Epidermal melanocyte (primary cell): ENCODE results near the gene FCHSD1.

Experiments
- DNase-seq: peaks from one replicate; pipeline ENCODE4 v3.0.0; 2011; ENCODE audit warnings: low spot score; ENCODE audit not compliant: insufficient read length

FCHSD1 gene

DNA sequence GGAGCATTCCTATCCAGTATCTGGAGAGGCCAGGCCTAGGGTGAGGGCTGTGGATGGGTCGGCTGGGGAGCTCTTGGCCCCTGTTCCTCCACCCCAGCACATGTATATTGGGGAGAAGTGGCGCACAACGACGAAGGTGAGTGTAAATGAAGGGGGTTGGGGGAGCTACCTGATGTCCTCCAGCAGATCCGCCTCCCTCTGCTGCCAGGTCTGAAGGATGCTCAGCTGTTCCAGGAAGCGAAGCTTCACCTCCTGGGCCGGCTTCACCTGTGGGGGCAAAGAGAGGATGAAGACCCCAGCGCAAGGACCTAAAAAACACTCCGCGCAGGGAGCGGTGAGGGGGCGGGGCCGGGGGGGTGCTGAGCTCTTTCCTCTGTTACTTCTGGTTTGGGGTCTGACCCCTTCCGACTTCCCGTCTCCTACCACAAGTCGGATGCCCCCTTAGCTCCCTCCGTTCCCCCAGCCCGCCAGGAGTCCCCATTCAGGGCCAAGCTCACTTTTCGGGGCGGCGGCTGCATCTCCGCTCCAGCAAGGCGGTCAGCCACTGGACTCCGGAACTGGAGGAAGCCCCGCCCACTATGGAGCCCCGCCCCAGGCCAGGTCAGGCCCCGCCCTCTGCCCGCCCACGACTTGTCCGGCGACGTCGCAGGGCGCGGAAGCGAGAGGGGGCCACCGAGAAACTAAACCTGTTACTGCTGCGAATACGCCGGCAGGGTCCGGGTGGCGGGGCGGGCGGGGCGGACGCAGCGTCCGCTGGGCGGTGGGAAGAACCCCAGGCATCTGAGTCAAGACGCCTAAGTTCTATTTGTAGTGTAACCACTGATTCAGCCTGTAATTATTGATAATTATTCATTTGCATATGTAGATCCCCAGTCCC lies at the start of gene FCHSD1:
FCHSD1 (minus strand) TSS at position 568 of the 877 bp plus-strand sequence; CDS start at position 518, 50 bp downstream.
- peak; percentile 97 for DNase-seq

DNA sequence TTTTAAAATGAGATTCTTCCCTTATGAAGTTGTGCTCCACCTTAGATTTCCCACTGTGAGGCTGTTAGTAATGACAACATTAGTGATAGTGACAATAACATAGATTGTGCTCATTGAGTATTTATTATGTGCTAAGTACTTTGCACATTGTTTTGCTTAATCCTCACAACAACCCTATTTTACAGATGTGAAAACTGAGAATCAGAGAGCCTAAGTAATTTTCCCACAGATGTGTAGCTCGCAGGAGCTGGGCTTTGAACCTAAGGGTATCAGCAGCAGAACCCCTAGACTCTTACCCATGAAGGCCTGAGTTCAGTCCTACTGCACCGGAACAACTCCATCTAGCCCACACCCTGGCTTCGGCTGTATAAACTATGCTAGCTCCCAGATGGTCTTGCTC lies 46.4 kb upstream of the FCHSD1 start:
- DNase-seq, result no peak

DNA sequence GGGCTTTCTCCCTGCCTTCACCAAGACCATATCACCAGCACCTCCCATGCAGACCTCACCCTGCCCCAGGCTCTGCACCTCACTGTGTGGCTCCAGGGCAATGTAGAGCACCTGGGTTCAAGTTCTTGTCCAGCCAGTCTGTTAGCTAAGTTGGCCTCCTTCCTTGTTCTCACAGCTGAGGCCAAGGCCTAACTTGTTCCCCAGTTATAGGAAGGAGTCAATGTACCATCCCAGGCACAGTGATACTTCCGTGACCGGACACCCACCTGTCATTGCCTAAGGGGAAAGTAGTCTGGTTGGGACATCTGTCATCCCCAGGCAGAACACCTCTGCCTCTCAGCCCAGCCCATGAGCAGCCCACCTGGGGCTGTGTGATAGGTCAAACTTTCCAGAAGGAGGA lies 45.2 kb upstream of the FCHSD1 start:
- no peak for DNase-seq

DNA sequence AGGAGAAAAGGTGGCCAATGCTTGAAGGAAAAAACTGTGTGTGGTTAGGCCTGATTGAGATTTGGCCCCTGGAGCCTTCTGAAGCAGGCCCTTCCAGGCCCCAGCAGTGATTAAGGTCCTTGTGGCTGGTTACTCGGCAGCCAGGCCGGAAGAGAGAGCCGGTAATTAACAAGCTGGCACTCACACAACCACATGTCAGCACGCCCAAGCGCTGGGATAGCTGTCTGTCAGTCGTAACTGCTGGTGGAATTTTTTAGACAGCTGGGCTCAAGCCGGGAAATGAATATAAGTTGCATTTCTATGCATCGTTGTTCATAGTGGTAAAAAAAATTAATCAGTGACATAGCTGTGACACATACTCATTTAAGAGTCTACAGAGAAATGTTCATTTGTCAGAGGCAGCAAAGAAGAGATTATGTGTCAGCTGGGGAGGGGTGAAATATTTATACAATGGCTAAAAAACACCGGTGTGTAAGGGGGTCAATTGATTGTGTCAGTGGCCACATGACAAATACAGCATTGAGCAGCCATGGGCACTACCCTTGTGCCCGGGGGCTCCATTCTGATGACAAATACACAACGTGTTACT lies 44.5 kb upstream of the FCHSD1 start:
- DNase-seq, result peak; percentile 33

DNA sequence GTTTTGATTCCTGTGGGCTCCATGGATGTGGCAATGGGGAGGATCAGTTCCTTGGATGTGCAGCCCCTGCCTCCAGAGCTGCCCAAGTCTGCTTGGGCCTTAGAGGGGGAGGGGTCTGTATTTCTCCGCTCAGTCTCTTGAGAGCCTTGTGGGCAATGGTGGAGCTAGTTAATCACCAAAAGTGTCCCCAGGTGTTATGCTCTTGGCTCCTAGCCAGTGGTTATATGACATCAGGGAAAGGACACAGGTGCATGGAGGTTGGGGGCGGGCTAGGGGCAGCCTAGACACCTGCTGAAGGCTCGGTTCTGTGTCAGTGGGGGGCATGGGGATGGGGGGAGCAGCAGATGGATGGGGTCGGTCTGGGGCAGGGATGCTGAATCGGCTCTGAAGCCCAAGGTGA lies 43.3 kb upstream of the FCHSD1 start:
- DNase-seq, result no peak

DNA sequence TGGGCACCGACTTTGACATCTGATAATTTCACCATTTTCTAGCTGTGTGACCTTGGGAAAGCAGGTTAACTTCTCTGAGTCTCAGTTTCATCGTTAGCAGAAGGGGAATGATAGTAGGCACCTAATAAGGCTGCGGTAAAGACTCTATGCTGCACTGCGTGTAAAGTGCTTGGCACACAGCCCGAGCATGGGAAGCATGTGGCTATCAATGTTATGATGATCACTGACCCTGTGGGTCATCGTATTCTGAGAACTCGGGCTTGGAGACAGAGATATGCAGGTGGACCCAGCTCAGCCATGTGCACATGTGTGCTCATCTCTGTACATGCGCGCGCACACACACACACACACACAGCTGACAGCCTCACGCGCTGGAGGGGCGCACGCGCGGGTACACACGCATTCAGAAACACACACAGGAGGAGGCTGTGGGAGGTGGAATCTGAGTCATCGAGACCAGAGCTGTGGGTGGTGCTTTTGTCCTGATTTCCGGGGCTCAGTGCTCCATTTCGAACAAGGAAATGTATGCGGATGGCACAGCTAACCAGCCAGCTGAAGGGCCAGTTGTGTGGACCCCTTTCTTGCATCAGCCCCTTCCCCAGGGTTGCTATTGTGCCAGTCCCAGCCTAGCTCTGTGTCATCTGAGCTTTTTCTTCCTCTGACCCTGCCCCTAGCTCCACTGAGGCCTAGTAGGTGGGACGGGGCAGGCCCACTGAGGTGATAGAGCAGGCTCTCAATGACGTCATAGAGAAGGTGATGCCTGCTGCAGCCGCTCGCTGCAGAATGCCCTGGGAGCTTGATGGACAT lies 41.9 kb upstream of the FCHSD1 start:
- no peak for DNase-seq

DNA sequence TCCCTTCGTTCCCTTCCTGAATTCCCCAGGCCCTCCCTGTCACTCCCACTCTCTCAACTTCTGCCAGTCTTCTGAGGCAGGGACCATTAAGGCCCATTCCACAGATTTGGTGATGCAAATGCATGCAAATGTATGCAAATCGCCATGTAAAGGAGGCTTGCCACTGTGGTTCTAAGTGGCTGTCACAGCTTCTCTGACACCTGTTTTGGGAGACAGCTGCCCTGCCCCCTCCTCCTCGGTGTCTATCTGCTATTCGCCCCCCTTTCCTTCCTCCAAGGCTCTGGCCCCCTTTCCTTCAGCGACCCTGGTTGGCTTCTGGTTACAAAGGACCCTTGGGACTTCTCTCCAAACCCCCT lies 41.3 kb upstream of the FCHSD1 start:
- DNase-seq, result no peak

DNA sequence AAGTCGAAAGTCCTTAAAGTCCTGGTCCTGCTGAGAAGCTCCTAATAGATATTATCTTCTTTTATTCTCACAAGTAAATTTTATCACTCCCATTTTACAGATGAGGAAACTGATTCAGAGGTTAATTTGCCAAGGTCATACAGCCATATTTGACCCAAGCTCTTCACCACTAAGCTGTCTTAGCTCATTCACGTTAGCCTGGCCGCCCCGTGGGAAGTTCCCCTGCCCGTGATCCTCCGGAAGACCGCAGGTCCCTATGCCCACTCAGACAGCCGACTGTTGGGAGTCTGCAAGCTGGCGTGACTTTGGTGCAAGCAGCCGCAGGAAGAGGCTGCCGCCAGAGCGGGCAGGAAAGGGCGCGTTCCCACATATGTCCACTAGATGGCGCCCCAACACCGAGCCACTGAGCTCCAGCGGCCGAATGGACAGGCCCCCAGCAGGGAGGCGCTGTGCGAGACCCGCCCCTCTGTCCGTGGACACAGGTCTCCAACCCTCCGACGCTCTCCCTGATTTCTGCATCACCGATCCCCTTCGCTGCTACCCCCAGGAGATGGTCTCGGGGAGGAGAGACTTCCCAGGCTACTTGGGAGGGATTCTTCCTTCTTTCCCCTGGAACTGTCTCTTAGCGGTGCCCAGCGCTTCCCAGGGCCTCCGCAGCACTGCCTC lies 40.8 kb upstream of the FCHSD1 start:
- peak; percentile 55 for DNase-seq

DNA sequence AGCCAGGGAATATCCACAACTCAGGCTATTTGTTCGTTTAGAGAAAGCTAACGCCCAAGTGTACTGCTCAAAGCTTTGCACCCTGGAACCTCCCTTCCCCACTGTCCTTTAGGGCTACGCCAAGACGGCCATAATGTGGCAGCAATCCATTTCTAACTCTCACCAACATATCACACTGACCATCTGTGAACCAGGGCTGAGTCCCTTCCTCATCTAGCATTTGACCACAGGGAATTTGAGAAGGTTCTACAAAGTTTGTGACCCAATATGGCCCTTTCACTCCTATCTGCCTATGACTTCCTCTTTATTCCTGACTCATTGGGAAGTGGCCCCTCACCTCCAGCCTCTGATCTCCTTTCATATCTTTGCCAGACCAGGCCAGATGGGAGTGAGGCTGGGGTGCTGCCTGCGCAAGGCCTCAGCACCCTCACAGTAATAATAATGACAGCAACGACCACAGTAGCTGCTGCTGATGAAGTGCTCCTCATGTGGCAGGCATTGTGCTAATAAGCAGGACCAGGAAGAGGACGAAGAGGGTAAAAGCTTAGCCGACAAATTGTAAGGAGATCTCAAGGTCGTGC lies 40.2 kb upstream of the FCHSD1 start:
- no peak for DNase-seq

DNA sequence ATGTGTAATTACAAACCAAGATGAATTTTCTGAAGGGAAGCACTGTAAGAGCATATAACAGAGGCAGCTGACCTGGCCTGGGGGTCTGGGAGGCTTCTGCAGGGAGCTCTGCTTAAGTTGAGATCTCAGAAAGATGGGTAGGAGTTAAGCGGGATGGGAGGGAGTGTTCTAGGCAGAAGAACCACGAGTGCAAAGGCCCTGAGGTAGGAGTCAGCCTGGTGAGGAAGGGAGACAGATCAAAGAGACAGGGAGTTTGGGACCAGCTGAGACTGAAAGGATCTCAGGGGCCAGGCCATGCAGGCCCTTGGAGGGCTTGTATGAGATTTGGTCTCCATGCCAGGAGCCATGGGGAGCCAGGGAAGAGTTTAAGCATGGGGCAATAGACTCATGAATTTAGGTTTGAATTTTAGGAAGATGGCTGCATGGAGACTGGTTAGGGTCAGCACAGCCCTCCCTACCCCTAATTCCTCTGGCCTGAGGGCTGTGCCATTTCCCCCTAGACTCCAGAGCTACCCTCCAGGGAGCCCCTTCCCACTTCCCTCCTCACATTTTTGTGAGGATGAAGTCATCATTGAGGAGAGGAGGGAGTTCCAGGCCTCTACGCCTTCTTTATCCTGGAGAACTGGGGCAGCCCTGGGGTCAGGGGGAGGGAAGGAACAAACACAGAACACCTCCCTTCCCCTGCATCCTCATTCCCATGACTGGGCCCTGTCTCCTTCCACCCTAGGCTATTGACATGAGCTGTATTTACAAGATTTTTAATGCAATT lies 35.6 kb upstream of the FCHSD1 start:
- no peak for DNase-seq

DNA sequence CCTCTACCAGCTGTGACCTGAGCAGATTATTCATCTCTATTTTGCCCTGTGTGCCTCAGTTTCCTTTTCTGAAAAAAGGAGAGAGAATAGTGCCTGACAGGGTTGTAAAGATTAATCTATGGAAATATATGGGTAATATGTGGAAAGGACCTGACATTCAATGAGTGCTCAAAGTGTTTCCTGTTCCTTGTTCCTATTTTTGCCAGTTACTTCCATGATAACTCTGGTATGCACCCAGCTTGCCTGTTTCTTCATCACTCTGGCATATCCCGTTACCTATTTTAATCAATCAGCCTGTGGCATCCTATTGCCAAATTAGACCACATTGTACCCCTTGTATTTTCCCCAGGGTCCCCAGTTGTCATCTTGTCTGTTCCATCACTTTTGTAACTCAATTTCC lies 34.4 kb upstream of the FCHSD1 start:
- no peak for DNase-seq

DNA sequence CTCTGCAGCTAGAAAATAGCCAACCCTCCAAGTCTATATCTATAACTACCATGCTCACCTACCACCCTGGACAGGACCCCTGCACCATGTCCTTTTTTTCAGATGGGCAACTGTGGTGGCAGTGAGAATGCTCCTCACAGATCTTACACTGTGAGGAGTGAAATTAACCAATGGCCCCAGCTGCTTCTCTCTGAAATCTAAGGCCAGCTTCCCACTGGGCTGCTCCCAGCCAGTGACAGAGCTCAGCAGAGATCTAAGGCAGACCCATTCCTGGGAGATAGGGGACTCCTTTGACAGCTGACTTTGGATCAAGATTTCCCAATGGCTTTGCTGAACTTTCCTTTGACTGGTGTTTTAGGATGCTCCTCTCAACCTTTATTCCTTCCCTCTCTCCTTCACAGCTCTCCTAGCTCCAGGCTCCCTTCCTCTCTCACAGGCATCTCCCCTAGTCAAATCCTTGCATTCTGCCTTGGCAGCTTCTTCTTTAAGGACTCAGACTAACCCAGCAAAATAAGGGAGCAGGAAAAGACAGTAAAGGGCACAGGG lies 32.5 kb upstream of the FCHSD1 start:
- no peak for DNase-seq

DNA sequence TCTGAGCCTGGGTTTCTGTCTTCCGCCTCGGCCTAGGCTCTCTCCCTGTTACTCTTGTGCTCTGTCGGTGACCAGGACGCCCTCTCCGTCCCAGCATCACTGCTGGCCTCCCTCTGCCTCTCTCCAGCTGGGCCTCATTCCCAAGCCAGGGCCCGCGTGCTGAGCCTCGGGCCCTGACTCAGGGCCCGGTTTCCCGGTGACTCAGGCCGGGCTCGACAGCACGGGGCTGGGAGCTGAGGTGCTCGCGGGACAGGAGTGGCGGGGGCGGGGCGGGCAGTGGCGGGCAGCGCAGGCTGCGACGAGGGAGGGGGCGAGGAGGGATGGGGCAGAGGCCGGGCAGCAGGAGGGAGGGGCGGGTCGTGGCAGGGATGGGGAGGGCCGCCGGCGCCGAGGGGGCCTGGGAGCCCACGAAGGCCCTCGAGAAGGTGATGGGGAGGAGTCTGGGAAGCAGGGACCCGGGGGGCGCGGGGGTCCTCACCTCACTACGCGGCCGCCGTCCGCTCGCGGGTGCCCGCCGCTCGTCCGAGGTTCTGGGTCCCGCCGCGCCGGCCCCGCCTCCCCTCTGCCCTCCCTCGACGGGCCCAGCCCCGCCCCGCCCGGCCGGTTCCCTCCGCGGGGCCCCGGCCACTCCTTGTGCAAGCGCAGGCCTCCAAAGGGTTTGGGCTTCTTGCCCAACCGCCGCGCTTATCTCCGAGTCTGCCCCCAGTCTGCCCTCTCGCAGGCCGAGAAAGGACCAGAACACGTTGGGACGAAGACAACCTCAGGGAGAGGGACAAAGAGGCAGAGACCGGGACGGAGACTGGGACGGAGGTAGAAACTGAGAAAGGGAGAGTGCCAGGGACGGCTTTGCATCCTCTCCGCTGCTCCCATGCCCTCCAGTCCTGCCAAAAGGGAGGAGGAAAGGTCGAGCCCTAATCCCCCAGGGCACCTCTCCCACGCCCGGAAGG lies 30.8 kb upstream of the FCHSD1 start, which contains the start of gene ARAP3:
ARAP3 (minus strand) TSS at position 536 of the 947 bp plus-strand sequence. CDS start 1,744 bp downstream, outside the sequence.
- peak; percentile 81 for DNase-seq

DNA sequence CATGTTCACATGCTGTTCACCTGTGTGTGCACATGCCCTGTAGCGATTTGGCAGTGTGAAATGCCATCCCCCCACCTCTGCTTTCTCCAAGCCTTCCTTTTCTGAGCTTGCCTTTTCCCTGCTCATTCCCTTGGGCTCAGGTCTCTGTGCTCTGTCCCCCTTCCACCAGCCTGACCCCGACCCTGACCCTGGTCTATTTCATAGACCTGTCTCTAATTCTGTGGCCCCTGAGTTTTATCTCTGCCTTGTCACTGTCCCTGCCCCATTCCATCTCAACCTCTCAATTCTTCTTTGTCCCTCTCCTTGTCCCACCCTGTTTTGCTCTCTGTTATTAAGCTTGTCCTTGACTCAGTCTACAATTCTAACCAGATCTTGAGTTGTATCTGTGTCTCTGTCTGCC lies 30.1 kb upstream of the FCHSD1 start:
- DNase-seq, result no peak

DNA sequence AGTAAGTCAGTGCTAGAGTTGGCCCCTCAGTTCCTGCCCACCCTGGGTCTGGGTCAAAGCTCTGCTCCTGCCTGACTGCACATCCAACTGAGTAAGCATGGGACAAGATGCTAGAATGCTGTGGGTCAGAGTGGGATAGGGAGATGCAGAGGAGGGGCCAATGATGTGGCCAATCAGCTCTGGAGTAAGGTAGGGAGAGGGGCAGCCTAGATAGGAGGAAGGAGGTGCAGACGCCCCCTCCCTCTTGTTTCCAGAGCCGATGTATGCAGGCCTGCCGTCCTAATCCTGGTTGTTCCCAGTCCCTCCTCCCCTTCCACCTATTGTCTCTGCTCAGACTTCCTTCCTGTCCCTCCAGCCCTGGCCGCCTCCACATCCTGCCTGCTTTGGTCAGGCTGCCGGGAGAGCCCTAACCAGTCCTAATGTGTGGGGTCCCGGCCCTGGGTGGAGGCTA lies 29.6 kb upstream of the FCHSD1 start:
- peak; percentile 48 for DNase-seq

DNA sequence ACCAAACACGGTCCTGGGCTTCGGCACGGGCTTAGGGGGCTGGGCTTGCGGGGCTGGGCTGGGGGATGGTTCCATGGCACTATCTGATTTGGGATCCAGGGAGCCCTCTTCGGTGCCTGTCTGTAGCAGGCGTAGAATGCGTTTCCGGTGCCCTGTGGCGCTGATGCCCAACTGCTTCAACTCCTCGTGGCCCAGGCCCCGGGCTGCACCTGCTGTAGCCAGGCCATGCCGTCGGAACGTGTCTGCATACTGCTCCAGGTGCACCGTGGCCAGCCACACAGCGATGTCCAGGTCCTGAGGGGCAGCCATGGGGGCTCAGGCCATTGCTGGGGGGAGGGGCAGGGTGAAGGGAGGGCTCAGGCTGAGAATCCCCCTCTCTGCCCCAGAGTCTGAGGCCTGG lies 29.0 kb upstream of the FCHSD1 start:
- no peak for DNase-seq

DNA sequence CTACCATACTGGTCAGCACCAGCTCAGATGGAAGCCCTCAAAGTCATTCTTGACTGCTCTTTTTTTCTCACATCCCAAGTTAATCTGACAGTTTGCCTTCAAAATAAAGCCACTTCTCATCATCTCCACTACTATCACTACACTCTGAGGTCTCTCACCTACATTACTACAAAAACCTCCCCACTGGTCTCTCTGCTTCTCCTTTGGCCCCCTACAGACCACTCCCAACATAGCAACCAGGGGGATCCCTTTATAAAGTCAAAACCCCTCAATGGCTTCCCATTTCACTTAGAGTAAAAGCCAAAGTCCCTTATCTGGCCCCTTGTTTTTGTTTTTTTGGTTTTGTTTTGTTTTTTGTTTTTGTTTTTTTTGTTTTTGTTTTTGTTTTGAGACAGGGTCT lies 26.2 kb upstream of the FCHSD1 start:
- no peak for DNase-seq

DNA sequence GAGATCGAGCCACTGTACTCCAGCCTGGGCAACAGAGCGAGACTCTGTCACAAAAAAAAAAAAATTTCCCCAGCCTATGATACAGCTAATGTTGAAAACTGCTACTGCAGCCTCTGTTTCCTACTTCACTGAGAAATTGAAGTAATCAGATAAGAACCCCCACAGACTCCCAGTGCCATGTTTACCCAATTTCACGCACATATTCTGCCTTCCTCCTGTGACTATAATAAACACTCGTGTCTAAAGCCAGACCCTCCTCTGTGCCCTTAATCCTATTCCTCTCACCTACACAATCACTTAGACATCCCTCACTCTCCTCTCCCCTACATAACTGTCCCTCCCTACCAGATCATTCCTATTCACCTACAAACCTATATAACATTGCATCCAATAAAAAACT lies 24.5 kb upstream of the FCHSD1 start:
- no peak for DNase-seq

DNA sequence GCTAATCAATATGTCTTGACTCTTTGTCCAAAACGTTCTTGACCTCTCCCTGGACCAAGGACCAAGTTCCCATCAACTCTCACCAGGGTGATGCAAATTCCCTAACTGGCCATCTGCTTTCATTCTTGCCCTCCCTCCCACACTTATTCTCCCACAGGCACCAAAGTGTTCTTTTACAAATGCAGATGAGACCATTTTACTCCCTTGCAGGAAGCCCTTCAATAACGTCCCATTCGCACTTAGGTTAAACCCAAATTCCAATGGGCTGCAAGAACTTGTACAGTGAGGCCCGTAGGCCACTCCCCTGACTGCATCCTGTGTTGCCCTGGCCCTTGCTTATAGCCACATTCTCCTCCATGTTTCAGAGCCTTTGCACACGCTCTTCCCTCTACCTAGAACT lies 23.5 kb upstream of the FCHSD1 start:
- DNase-seq, result no peak
